GM13977 (cell line): ENCODE measurements around the gene EDIL3.

ENCODE experiments used
- DNase-seq: peaks from one replicate; pipeline ENCODE4 v3.0.0; 2012; ENCODE audit warnings: low spot score
- in situ Hi-C: fragments of 300-500 bp; cut with MboI; formaldehyde crosslinking; loops from one replicate; pipeline ENCODE4 v1.12.0; 2022; ENCODE audit warnings: low sequenced_read_pairs, low pct_unique_long_range_greater_than_20kb, mixed read lengths, inconsistent platforms; ENCODE audit not compliant: unreplicated experiment
- TF ChIP-seq, protein P1 (sequence below): IDR thresholded peaks from 2 replicates; pipeline ENCODE4 v1.5.1; 2012; ENCODE audit warnings: mild to moderate bottlenecking, control low read depth; ENCODE audit not compliant: insufficient read depth; ENCODE audit errors: extremely low read depth, missing control alignments

Gene EDIL3

DNA sequence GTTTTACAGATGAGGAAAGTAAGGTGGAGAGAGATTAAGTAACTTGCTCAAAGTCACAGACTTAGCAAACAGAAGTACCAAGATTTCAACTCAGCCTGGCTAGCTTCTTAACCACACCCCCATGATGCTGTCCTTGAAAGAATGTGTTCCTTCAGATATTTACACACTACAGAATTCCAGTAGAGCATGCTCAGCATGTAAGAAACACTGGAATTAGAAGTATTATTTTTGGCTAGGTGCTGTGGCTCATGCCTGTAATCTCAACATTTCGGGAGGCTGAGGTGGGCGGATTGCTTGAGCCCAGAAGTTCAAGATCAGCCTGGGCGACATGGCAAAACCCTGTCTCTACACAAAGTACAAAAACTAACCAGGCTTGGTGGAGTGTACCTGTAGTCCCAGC, 142.4 kb downstream of the EDIL3 start:
- in situ Hi-C loops: no loop called here
- no peak for DNase-seq
- TF ChIP-seq, protein P1, sequence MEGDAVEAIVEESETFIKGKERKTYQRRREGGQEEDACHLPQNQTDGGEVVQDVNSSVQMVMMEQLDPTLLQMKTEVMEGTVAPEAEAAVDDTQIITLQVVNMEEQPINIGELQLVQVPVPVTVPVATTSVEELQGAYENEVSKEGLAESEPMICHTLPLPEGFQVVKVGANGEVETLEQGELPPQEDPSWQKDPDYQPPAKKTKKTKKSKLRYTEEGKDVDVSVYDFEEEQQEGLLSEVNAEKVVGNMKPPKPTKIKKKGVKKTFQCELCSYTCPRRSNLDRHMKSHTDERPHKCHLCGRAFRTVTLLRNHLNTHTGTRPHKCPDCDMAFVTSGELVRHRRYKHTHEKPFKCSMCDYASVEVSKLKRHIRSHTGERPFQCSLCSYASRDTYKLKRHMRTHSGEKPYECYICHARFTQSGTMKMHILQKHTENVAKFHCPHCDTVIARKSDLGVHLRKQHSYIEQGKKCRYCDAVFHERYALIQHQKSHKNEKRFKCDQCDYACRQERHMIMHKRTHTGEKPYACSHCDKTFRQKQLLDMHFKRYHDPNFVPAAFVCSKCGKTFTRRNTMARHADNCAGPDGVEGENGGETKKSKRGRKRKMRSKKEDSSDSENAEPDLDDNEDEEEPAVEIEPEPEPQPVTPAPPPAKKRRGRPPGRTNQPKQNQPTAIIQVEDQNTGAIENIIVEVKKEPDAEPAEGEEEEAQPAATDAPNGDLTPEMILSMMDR: no peak

DNA sequence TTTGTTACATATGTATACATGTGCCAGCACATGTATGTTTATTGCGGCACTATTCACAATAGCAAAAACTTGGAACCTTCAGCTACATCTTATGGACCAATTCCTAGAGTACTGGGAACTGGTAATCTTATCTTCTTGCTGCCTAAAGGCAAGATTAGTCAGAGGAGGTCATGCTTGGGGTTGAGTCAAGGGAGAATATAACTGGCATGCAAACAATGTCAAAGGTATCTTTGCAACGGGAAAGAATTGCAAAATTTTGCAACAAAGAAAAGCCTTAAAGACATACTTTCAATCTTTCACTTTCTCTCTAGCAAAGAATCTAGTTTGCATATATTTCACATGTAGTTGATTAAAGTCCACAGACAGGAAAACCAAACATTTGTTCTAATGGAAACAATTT, 145.2 kb downstream of the EDIL3 start:
- in situ Hi-C loops: no loop called here
- no peak for DNase-seq
- TF ChIP-seq, protein P1: no peak

DNA sequence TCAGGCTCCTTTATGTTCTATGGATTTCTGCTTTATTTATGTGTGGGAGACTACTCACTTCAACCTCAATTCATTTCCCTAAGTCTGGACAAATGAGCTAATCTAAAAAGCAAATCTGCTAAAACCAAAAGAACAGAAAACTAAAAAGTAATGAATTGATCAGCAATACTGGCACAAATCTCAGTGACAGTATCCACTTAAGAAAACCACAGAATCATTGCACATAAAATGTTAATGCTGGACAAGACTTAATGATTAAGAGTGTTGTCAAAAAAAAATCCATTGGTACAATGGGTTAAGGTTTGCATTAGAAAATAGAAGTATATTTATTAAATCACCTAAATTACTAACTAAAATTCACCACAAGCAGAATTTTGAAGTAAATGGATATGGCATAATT, 147.6 kb downstream of the EDIL3 start:
- no peak for DNase-seq
- TF ChIP-seq, protein P1: no peak
- in situ Hi-C loops: no loop called here

DNA sequence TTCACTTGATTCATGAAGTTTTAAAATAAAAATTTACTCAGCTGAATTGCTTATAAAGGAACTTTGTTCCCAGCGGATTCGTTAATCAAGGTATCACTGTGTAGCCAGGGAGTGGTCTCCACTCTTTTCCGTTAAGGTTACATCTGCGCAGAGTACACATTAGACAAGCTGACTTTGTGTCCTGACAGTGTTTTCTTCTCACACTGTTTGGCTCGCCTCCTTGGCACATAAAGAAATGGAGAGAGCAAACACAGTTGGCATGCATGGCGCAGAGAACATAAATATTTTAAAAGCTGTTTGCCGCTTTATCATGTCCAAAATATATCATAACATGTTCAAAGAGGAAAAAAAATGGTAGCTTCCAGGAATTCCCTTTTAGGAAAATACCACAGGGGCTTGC, 153.2 kb downstream of the EDIL3 start:
- in situ Hi-C loops: no loop called here
- no peak for DNase-seq
- TF ChIP-seq, protein P1: no peak

DNA sequence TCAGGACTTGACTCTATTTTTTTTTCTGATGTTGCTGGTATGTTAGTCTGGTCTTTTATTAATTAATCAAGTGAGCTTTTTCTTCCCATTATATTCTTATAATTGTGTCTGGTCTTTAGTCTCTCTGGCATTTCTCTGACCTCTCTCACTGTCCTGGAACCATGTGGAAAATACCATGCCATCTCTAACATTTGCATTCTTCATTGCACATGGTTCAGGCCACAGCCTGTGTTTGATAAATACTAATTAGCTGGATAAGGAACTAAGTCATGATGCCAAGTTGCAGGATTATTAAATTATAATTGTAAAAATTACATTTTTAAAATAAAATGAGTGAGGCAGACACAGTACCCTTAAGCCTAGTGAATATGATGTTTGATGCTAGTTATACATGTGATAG, 155.6 kb downstream of the EDIL3 start:
- in situ Hi-C loops: no loop called here
- DNase-seq: no peak
- TF ChIP-seq, protein P1: no peak

DNA sequence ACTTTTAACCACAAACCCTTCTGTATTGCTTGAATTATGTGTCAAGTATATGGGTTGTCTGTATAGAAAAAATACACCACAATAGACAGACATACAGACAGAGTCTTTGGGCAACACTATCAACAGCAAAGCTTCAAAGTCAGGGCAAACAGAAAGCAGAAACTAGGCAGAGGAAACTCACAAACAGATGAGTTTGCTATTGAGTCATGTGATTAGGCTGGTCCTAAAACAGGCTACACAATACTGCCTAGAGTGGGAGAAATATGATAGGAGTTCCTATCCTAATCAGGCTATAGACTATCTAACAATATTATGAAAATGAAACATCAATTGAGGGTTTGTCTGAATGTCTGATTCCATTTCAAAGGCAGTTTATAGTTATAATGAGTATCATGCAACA, 156.4 kb downstream of the EDIL3 start:
- in situ Hi-C loops: no loop called here
- TF ChIP-seq, protein P1: no peak

DNA sequence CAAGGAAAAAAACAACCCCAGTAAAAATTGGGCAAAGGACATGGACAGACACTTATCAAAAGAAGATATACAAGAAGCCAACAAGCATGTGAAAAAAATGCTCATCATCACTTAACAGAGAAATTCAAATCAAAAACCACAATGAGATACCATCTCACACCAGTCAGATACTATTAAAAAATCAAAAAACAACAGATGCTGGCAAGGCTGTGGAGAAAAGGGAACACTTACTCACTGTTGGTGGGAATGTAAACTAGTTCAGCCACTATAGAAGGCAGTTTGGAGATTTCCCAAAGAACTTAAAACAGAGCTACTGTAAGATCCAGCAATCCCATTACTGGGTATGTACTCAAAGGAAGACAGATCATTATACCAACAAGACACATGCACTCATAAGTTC, 157.4 kb downstream of the EDIL3 start:
- no peak for DNase-seq
- in situ Hi-C loops: no loop called here
- TF ChIP-seq, protein P1: no peak

More for the DNA sequence above, 156.4 kb downstream of the EDIL3 start:
- no peak for DNase-seq
